Ishikawa (cell line): ENCODE data around the gene MYOCD.

Experiments
- CEBPB ChIP-seq: IDR thresholded peaks from 2 replicates; pipeline ENCODE4 v1.6.1; 2012
- CREB1 ChIP-seq: IDR thresholded peaks from 2 replicates; pipeline ENCODE4 v1.6.1; 2012; ENCODE audit warnings: low read depth
- EGR1 ChIP-seq: IDR thresholded peaks from 2 replicates; pipeline ENCODE4 v1.6.1; 2012
- EP300 ChIP-seq: IDR thresholded peaks from 2 replicates; pipeline ENCODE4 v1.6.1; 2012; ENCODE audit warnings: borderline replicate concordance
- FOXM1 ChIP-seq: IDR thresholded peaks from 2 replicates; pipeline ENCODE4 v1.6.1; 2012; ENCODE audit warnings: low read depth, borderline replicate concordance
- NFIC ChIP-seq: IDR thresholded peaks from 2 replicates; pipeline ENCODE4 v1.6.1; 2012
- RAD21 ChIP-seq: IDR thresholded peaks from 2 replicates; pipeline ENCODE4 v1.6.1; 2012; ENCODE audit warnings: low read depth
- TAF1 ChIP-seq: IDR thresholded peaks from 2 replicates; pipeline ENCODE4 v1.6.1; 2012; ENCODE audit warnings: low read depth, mild to moderate bottlenecking
- TCF12 ChIP-seq: IDR thresholded peaks from 2 replicates; pipeline ENCODE4 v1.6.1; 2012; ENCODE audit warnings: low read depth
- TEAD4 ChIP-seq: IDR thresholded peaks from 2 replicates; pipeline ENCODE4 v1.6.1; 2012
- YY1 ChIP-seq: IDR thresholded peaks from 2 replicates; pipeline ENCODE4 v1.6.1; 2012; ENCODE audit warnings: low read depth
- ZBTB7A ChIP-seq: IDR thresholded peaks from 2 replicates; pipeline ENCODE4 v1.6.1; 2012; ENCODE audit warnings: low read depth
- TF ChIP-seq, protein P1 (sequence below): IDR thresholded peaks from 2 replicates; pipeline ENCODE4 v1.6.1; 2012
- TF ChIP-seq, protein P2 (sequence below): IDR thresholded peaks from 2 replicates; pipeline ENCODE4 v1.6.1; 2012; ENCODE audit warnings: low read depth, mild to moderate bottlenecking
- TF ChIP-seq, protein P3 (sequence below): IDR thresholded peaks from 2 replicates; pipeline ENCODE4 v1.6.1; 2012

MYOCD gene

DNA sequence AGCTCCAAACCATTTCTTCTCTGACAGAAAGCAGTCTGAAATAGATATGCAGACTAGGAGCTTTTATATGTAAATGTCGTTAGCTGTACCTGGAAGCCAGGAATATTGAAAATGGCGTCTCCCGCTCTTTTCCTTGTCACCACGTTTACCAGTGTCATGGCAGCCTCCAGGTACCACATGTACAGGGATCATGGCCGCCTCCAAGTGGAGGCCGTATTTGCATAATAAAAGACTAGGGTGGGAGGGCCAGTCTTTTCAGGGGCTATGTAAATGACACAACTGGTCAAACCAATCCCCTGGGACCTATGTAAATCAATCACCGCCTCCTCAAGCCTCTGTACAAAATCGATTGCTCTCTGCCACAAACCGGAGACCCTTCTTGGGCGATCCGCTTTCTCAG lies 54.3 kb downstream of the MYOCD start:
- TF ChIP-seq NFIC (no peak), RAD21 (no peak), ZBTB7A (no peak), CREB1 (no peak), YY1 (no peak), TEAD4 (no peak), EP300 (no peak), CEBPB (no peak), EGR1 (no peak), TAF1 (no peak)
- TF ChIP-seq, protein P1, sequence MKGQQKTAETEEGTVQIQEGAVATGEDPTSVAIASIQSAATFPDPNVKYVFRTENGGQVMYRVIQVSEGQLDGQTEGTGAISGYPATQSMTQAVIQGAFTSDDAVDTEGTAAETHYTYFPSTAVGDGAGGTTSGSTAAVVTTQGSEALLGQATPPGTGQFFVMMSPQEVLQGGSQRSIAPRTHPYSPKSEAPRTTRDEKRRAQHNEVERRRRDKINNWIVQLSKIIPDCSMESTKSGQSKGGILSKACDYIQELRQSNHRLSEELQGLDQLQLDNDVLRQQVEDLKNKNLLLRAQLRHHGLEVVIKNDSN: no peak

DNA sequence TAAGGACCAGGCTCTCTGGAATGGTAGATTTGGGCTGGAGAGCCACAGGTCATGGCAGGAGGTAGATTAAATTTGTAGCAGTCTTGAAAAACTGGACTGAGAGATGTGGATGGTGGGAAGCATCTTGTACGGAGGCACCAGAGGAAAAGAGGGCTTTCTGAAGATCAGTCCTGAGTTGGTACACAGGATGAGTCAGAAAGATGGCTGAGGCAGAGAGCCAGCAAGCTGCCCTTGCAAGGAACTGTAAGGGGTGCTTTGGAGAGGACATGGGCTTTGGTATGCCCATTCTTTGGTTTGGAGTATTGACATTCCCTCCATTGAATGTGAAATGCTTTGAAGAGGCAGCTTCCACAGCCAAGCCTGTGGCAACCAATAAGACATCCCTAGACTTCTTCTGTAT lies 55.9 kb downstream of the MYOCD start:
- TF ChIP-seq TEAD4 (no peak), RAD21 (no peak)
- TF ChIP-seq, protein P1: no peak

DNA sequence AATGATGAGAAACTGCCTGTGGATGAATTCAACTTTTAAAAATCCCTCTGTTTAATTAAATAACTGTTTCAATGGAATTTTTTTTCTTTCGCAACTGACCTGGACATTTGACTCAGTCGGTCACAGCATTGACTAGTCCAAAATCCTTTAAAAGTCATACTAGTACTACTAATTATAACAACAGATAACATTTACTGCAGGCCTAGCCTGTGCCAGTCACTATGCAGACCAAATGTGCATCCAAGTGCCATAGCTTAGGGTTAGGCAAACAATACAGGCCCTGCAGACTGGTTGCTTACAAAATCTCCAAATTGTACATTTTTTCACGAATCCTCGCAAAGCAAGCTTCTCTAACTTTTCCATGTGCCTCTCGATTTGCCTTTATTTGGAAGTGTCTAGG lies 56.6 kb downstream of the MYOCD start:
- TF ChIP-seq NFIC (no peak), FOXM1 (no peak), TCF12 (no peak), CEBPB (no peak), CREB1 (no peak), ZBTB7A (no peak), TAF1 (no peak), RAD21 (no peak), EGR1 (no peak), EP300 (no peak)
- TF ChIP-seq, protein P1: no peak

DNA sequence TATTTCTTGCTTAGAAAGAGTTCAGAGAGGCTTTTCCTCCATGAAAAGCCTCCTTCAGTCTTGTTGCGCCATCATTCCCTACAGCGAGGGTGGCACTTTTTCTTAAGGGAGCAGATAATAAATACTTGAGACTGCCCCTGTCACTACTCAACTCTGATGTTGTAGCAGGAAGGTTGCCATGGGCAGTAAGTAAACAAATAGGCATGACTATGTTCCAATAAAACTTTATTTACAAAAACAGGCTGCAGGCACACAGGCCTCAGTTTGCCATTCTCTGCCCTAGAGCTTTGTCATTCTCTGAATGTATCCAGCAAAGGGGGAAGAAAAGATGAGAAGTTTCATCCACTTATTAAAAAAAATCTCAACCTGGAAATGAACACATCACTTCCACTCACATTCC lies 60.4 kb downstream of the MYOCD start:
- no peak for TF ChIP-seq FOXM1
- TF ChIP-seq TAF1: no peak
- TF ChIP-seq, protein P1: no peak
- TF ChIP-seq, protein P2, sequence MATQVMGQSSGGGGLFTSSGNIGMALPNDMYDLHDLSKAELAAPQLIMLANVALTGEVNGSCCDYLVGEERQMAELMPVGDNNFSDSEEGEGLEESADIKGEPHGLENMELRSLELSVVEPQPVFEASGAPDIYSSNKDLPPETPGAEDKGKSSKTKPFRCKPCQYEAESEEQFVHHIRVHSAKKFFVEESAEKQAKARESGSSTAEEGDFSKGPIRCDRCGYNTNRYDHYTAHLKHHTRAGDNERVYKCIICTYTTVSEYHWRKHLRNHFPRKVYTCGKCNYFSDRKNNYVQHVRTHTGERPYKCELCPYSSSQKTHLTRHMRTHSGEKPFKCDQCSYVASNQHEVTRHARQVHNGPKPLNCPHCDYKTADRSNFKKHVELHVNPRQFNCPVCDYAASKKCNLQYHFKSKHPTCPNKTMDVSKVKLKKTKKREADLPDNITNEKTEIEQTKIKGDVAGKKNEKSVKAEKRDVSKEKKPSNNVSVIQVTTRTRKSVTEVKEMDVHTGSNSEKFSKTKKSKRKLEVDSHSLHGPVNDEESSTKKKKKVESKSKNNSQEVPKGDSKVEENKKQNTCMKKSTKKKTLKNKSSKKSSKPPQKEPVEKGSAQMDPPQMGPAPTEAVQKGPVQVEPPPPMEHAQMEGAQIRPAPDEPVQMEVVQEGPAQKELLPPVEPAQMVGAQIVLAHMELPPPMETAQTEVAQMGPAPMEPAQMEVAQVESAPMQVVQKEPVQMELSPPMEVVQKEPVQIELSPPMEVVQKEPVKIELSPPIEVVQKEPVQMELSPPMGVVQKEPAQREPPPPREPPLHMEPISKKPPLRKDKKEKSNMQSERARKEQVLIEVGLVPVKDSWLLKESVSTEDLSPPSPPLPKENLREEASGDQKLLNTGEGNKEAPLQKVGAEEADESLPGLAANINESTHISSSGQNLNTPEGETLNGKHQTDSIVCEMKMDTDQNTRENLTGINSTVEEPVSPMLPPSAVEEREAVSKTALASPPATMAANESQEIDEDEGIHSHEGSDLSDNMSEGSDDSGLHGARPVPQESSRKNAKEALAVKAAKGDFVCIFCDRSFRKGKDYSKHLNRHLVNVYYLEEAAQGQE: no peak
- TF ChIP-seq NFIC: no peak
- no peak for TF ChIP-seq EP300
- no peak for TF ChIP-seq RAD21
- TF ChIP-seq CEBPB: no peak
- TF ChIP-seq TEAD4: no peak
- TF ChIP-seq CREB1: no peak
- no peak for TF ChIP-seq YY1

DNA sequence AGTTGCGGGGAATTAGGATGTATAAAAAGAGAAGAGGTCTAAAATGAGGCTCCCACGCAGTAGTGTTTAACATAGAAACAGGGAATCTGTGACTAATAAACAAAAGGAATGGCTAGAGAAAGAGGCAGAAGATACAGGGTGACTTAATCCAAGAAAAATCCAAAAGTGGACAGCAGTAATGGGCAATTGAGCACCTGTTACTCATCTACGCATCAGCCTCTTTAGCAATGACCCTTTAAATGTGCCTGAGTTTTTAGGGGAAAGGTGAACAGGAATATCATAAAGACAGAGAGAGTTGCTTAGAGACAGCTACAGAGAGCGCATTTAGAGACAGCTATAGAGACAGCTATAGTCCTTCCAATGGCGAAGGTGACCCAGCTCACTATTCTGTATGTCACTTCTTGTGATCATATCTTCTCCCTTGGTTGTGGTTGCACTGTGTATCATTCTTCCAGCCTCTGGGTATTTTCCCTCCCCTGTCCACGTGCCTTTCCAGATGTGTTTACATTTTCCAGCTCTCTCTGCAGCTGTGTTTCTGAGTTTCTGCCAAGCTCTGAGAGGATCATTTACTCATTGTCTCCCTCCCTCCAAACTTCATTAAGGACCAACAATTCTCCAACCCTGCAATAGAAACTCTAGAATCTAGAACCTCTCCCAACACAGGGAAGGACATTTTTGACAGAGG lies 61.5 kb downstream of the MYOCD start:
- TF ChIP-seq TAF1 (no peak), TEAD4 (no peak), TCF12 (no peak), CEBPB (no peak), FOXM1 (no peak), EP300 (no peak), EGR1 (no peak), CREB1 (no peak), ZBTB7A (no peak), YY1 (no peak), NFIC (no peak), RAD21 (no peak)
- TF ChIP-seq, protein P2: no peak
- TF ChIP-seq, protein P3, sequence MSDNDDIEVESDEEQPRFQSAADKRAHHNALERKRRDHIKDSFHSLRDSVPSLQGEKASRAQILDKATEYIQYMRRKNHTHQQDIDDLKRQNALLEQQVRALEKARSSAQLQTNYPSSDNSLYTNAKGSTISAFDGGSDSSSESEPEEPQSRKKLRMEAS: no peak
- TF ChIP-seq, protein P1: no peak
